SK-N-SH treated with all-trans-retinoic acid at 6 μM for 48 hours (cell line): Measurements from ENCODE around the gene SEMA4F.

Experiments used
- ATAC-seq: fragments of 200-7000 bp; cut with Tn5 transposase; 3 replicates; pipeline ENCODE4 v1.9.1; 2020; ENCODE audit warnings: mild to moderate bottlenecking, moderate library complexity
- ARNTL ChIP-seq: fragments of 450-650 bp; formaldehyde crosslinking; IDR thresholded peaks from 2 replicates; pipeline ENCODE4 v1.5.0; 2020; ENCODE audit warnings: low read depth, mild to moderate bottlenecking, moderate library complexity, borderline replicate concordance
- BACH2 ChIP-seq: fragments of 250-450 bp; sonication (Bioruptor Pico); IDR thresholded peaks from 2 replicates; pipeline ENCODE4 v1.9.0; 2021; ENCODE audit warnings: mild to moderate bottlenecking, borderline replicate concordance
- CREB5 ChIP-seq: fragments of 250-450 bp; sonication (Bioruptor Pico); IDR thresholded peaks from 2 replicates; pipeline ENCODE4 v1.5.1; 2020; ENCODE audit warnings: low read depth, mild to moderate bottlenecking, moderate library complexity
- CSDC2 ChIP-seq: fragments of 250-450 bp; sonication (Bioruptor Pico); IDR thresholded peaks from 2 replicates; pipeline ENCODE4 v1.5.0; 2020; ENCODE audit warnings: mild to moderate bottlenecking, moderate library complexity
- ESRRG ChIP-seq: fragments of 250-450 bp; sonication (Bioruptor Pico); IDR thresholded peaks from 2 replicates; pipeline ENCODE4 v1.6.1; 2021; ENCODE audit warnings: mild to moderate bottlenecking
- ISL1 ChIP-seq: fragments of 250-450 bp; sonication (Bioruptor Pico); IDR thresholded peaks from 2 replicates; pipeline ENCODE4 v2.1.2; 2022; ENCODE audit warnings: mild to moderate bottlenecking, moderate library complexity
- OSR1 ChIP-seq: fragments of 250-450 bp; sonication (Bioruptor Pico); IDR thresholded peaks from 2 replicates; pipeline ENCODE4 v1.8.0; 2022; ENCODE audit warnings: moderate library complexity, mild to moderate bottlenecking, inconsistent platforms
- PPARA ChIP-seq: fragments of 250-450 bp; sonication (Bioruptor Pico); IDR thresholded peaks from 2 replicates; pipeline ENCODE4 v1.5.0; 2020; ENCODE audit warnings: mild to moderate bottlenecking, borderline replicate concordance
- SNAI2 ChIP-seq: fragments of 250-450 bp; sonication (Bioruptor Pico); IDR thresholded peaks from 2 replicates; pipeline ENCODE4 v1.5.0; 2020; ENCODE audit warnings: mild to moderate bottlenecking, moderate library complexity
- TCF4 ChIP-seq: fragments of 250-450 bp; sonication (Bioruptor Pico); IDR thresholded peaks from 2 replicates; pipeline ENCODE4 v1.8.0; 2021; ENCODE audit warnings: mild to moderate bottlenecking, moderate library complexity, borderline replicate concordance
- TOX ChIP-seq: fragments of 250-450 bp; sonication (Bioruptor Pico); IDR thresholded peaks from 2 replicates; pipeline ENCODE4 v1.8.0; 2021; ENCODE audit warnings: mild to moderate bottlenecking, moderate library complexity, borderline replicate concordance
- ZC3H10 ChIP-seq: fragments of 250-450 bp; sonication (Bioruptor Pico); IDR thresholded peaks from 2 replicates; pipeline ENCODE4 v1.5.1; 2021; ENCODE audit warnings: mild to moderate bottlenecking, moderate library complexity
- ZFP30 ChIP-seq: fragments of 450-650 bp; formaldehyde crosslinking; IDR thresholded peaks from 2 replicates; pipeline ENCODE4 v1.5.0; 2022; ENCODE audit warnings: mild to moderate bottlenecking, moderate library complexity
- ZNF565 ChIP-seq: fragments of 450-650 bp; formaldehyde crosslinking; conservative IDR thresholded peaks from 2 replicates; pipeline ENCODE4 v1.5.0; 2020; ENCODE audit warnings: low read depth, mild to moderate bottlenecking, moderate library complexity
- ZNF70 ChIP-seq: fragments of 450-650 bp; formaldehyde crosslinking; IDR thresholded peaks from 2 replicates; pipeline ENCODE4 v1.5.0; 2020; ENCODE audit warnings: mild to moderate bottlenecking, moderate library complexity
- ZNF8 ChIP-seq: fragments of 450-650 bp; formaldehyde crosslinking; IDR thresholded peaks from 2 replicates; pipeline ENCODE4 v1.5.0; 2020; ENCODE audit warnings: mild to moderate bottlenecking, moderate library complexity
- TF ChIP-seq, protein P1 (sequence below): fragments of 250-450 bp; sonication (Bioruptor Pico); IDR thresholded peaks from 2 replicates; pipeline ENCODE4 v1.5.1; 2021; ENCODE audit warnings: mild to moderate bottlenecking, moderate library complexity
- TF ChIP-seq, protein P2 (sequence below): fragments of 250-450 bp; sonication (Bioruptor Pico); IDR thresholded peaks from 2 replicates; pipeline ENCODE4 v1.8.0; 2021; ENCODE audit warnings: low read depth, mild to moderate bottlenecking, moderate library complexity, borderline replicate concordance
- TF ChIP-seq, protein P3 (sequence below): fragments of 250-450 bp; sonication (Bioruptor Pico); IDR thresholded peaks from 2 replicates; pipeline ENCODE4 v1.8.0; 2020; ENCODE audit warnings: mild to moderate bottlenecking, moderate library complexity, borderline replicate concordance

Gene SEMA4F

GRCh38 chr2:74606927-74607326 is 47.1 kb upstream of the SEMA4F start (continued):
- TF ChIP-seq, protein P1, sequence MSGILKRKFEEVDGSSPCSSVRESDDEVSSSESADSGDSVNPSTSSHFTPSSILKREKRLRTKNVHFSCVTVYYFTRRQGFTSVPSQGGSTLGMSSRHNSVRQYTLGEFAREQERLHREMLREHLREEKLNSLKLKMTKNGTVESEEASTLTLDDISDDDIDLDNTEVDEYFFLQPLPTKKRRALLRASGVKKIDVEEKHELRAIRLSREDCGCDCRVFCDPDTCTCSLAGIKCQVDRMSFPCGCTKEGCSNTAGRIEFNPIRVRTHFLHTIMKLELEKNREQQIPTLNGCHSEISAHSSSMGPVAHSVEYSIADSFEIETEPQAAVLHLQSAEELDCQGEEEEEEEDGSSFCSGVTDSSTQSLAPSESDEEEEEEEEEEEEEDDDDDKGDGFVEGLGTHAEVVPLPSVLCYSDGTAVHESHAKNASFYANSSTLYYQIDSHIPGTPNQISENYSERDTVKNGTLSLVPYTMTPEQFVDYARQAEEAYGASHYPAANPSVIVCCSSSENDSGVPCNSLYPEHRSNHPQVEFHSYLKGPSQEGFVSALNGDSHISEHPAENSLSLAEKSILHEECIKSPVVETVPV (CRISPR knock-in tag) = no peak
- TF ChIP-seq BACH2 (CRISPR knock-in tag) (no peak), OSR1 (CRISPR knock-in tag) (no peak), CSDC2 (CRISPR knock-in tag) (no peak), ZNF70 (CRISPR knock-in tag) (no peak)
- TF ChIP-seq, protein P2, sequence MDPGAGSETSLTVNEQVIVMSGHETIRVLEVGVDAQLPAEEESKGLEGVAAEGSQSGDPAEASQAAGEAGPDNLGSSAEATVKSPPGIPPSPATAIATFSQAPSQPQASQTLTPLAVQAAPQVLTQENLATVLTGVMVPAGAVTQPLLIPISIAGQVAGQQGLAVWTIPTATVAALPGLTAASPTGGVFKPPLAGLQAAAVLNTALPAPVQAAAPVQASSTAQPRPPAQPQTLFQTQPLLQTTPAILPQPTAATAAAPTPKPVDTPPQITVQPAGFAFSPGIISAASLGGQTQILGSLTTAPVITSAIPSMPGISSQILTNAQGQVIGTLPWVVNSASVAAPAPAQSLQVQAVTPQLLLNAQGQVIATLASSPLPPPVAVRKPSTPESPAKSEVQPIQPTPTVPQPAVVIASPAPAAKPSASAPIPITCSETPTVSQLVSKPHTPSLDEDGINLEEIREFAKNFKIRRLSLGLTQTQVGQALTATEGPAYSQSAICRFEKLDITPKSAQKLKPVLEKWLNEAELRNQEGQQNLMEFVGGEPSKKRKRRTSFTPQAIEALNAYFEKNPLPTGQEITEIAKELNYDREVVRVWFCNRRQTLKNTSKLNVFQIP = no peak

GRCh38 chr2:74617122-74617521 is 36.9 kb upstream of the SEMA4F start:
- no peak for ATAC-seq

GRCh38 chr2:74618410-74619083 is 35.5 kb upstream of the SEMA4F start:
- TF ChIP-seq ZNF8 (CRISPR knock-in tag) = no peak
- no peak for TF ChIP-seq PPARA (CRISPR knock-in tag)
- no peak for TF ChIP-seq CREB5 (CRISPR knock-in tag)
- TF ChIP-seq, protein P2 = no peak
- TF ChIP-seq TCF4 (CRISPR knock-in tag) = no peak
- no peak for TF ChIP-seq TOX (CRISPR knock-in tag)
- no peak for TF ChIP-seq SNAI2 (CRISPR knock-in tag)
- TF ChIP-seq ZFP30 (CRISPR knock-in tag) = no peak
- TF ChIP-seq ESRRG (CRISPR knock-in tag) = no peak
- TF ChIP-seq, protein P1 (CRISPR knock-in tag) = no peak
- no peak for TF ChIP-seq ZNF565 (CRISPR knock-in tag)
- ATAC-seq = no peak

More at GRCh38 chr2:74617122-74617521, 36.9 kb upstream of the SEMA4F start:
- TF ChIP-seq ARNTL (CRISPR knock-in tag) (no peak), TCF4 (CRISPR knock-in tag) (no peak), CREB5 (CRISPR knock-in tag) (no peak), ESRRG (CRISPR knock-in tag) (no peak), ISL1 (no peak), TOX (CRISPR knock-in tag) (no peak), ZC3H10 (CRISPR knock-in tag) (no peak), CSDC2 (CRISPR knock-in tag) (no peak), PPARA (CRISPR knock-in tag) (no peak), OSR1 (CRISPR knock-in tag) (no peak), SNAI2 (CRISPR knock-in tag) (no peak), ZNF70 (CRISPR knock-in tag) (no peak), BACH2 (CRISPR knock-in tag) (no peak), ZNF8 (CRISPR knock-in tag) (no peak)
- TF ChIP-seq, protein P1 (CRISPR knock-in tag) = no peak
- TF ChIP-seq, protein P3, sequence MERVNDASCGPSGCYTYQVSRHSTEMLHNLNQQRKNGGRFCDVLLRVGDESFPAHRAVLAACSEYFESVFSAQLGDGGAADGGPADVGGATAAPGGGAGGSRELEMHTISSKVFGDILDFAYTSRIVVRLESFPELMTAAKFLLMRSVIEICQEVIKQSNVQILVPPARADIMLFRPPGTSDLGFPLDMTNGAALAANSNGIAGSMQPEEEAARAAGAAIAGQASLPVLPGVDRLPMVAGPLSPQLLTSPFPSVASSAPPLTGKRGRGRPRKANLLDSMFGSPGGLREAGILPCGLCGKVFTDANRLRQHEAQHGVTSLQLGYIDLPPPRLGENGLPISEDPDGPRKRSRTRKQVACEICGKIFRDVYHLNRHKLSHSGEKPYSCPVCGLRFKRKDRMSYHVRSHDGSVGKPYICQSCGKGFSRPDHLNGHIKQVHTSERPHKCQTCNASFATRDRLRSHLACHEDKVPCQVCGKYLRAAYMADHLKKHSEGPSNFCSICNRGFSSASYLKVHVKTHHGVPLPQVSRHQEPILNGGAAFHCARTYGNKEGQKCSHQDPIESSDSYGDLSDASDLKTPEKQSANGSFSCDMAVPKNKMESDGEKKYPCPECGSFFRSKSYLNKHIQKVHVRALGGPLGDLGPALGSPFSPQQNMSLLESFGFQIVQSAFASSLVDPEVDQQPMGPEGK (CRISPR knock-in tag) = no peak
